ENCODE results near the gene UBASH3A. TPM values are rescaled to one million over a fixed set of nuclear protein-coding genes. Genes with fewer than 3 reads are reported as not detected.

Gene UBASH3A
- total and polyA plus RNA-seq, 4 donors, result 0.10 to 1.4 (median 0.75) TPM; not detected in 1

GRCh38 chr21:42362198-42362597 lies 41.5 kb upstream of the UBASH3A start:
- DNase-seq, result no peak
- intact Hi-C loops (cut with DNase I), result no loop called here
- Histone ChIP-seq H3K4me3 (ENCODE audit: low read length in 2 of 2) (no peak overlapping the region), H3K27ac (ENCODE audit: low read depth in 1 of 2, low read length in 2 of 2) (no peak overlapping the region), H3K9me3 (ENCODE audit: control insufficient read depth, low read length) (peaks cover 6% of the 10 kb centered on the region), H3K36me3 (ENCODE audit: control insufficient read depth in 1 of 2, insufficient read depth in 2 of 2, low read length in 1 of 2) (no peaks in the 10 kb centered on the region), H3K4me1 (ENCODE audit: control insufficient read depth in 1 of 2, insufficient read depth in 2 of 2, low read length in 2 of 2) (no peaks in the 10 kb centered on the region), H3K27me3 (ENCODE audit: control insufficient read depth in 1 of 2, insufficient read depth in 2 of 2, low read length in 1 of 2) (no peaks in the 10 kb centered on the region)
- 61 to 70% methylated on average over 12 of the region's 12 CpGs for WGBS, 2 donors
- ATAC-seq (ENCODE audit: low FRiP score), result no peak

- Histone ChIP-seq H3K4me1 (ENCODE audit: control insufficient read depth in 1 of 2, insufficient read depth in 2 of 2, low read length in 2 of 2) (no peaks in the 10 kb centered on the region), H3K9me3 (ENCODE audit: control insufficient read depth, low read length) (peaks cover 5% of the 10 kb centered on the region), H3K36me3 (ENCODE audit: control insufficient read depth in 1 of 2, insufficient read depth in 2 of 2, low read length in 1 of 2) (no peaks in the 10 kb centered on the region), H3K27me3 (ENCODE audit: control insufficient read depth in 1 of 2, insufficient read depth in 2 of 2, low read length in 1 of 2) (no peaks in the 10 kb centered on the region), H3K4me3 (ENCODE audit: low read length in 2 of 2) (no peak overlapping the region), H3K27ac (ENCODE audit: low read depth in 1 of 2, low read length in 2 of 2) (no peak overlapping the region)
- DNase-seq (no peak), ATAC-seq (ENCODE audit: low FRiP score) (no peak)
- WGBS, 2 donors, result 67 to 73% methylated on average over 8 to 9 of the region's 9 CpGs
- intact Hi-C loops (cut with DNase I), result no loop called here
These were observed 41.0 kb upstream of the UBASH3A start for GRCh38 chr21:42362700-42363099.

DNA sequence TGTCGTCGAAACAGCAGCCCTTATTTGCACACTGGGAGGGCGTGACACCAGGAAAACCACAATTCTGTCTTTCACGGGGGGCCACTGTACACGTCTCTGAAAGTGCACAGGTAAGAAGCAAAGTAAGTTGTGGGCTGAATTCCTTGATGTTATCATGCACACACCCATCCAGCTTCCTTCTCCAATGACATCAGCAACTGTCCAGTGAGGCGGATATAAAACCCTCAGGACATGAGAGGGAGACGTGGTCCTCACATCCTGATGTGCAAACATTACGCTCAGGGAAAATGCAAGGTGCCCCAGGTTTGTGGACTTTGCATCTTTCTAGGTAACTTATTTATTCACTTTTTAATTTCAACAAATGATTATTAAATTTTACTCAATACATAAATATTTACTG lies 40.4 kb upstream of the UBASH3A start:
- intact Hi-C loops (cut with DNase I), result no loop called here
- DNase-seq (no peak), ATAC-seq (ENCODE audit: low FRiP score) (no peak)
- H3K36me3 ChIP-seq (ENCODE audit: control insufficient read depth in 1 of 2, insufficient read depth in 2 of 2, low read length in 1 of 2), result no peaks in the 10 kb centered on the region
- WGBS, 2 donors, result 79% methylated on average over 8 of the region's 8 CpGs
- H3K4me3 ChIP-seq (ENCODE audit: low read length in 2 of 2), result no peak overlapping the region
- peaks cover 5% of the 10 kb centered on the region for H3K9me3 ChIP-seq (ENCODE audit: control insufficient read depth, low read length)
- no peak overlapping the region for H3K27ac ChIP-seq (ENCODE audit: low read depth in 1 of 2, low read length in 2 of 2)
- H3K4me1 ChIP-seq (ENCODE audit: control insufficient read depth in 1 of 2, insufficient read depth in 2 of 2, low read length in 2 of 2), result no peaks in the 10 kb centered on the region
- H3K27me3 ChIP-seq (ENCODE audit: control insufficient read depth in 1 of 2, insufficient read depth in 2 of 2, low read length in 1 of 2), result no peaks in the 10 kb centered on the region

GRCh38 chr21:42364304-42364865 lies 39.3 kb upstream of the UBASH3A start:
- no peak for DNase-seq
- ATAC-seq (ENCODE audit: low FRiP score), result no peak
- intact Hi-C loops (cut with DNase I), result no loop called here
- WGBS, 2 donors, result 75 to 78% methylated on average over 13 of the region's 13 CpGs
- no peaks in the 10 kb centered on the region for H3K36me3 ChIP-seq (ENCODE audit: control insufficient read depth in 1 of 2, insufficient read depth in 2 of 2, low read length in 1 of 2)
- no peak overlapping the region for H3K4me3 ChIP-seq (ENCODE audit: low read length in 2 of 2)
- H3K9me3 ChIP-seq (ENCODE audit: control insufficient read depth, low read length), result peaks cover 3% of the 10 kb centered on the region
- H3K4me1 ChIP-seq (ENCODE audit: control insufficient read depth in 1 of 2, insufficient read depth in 2 of 2, low read length in 2 of 2), result no peaks in the 10 kb centered on the region
- H3K27me3 ChIP-seq (ENCODE audit: control insufficient read depth in 1 of 2, insufficient read depth in 2 of 2, low read length in 1 of 2), result no peaks in the 10 kb centered on the region
- no peak overlapping the region for H3K27ac ChIP-seq (ENCODE audit: low read depth in 1 of 2, low read length in 2 of 2)

DNA sequence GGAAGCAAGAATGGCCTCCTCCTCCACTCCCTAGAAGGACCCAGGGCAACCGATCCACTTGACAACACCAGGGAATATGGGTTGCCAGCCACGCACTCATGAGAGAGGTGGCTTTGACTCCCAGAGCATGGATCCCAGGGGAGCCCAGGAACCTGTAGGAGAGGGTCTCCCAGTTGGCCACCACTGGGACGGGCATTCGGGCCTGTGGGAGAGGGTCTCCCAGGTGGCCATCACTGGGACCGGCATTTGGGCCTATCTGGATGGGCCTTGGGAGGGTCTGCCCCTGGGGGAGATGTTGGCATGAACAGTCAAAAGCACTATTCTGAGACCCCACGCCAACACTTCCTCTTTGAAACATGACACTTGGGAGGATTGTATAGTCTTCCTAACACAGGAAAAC lies 37.9 kb upstream of the UBASH3A start:
- ATAC-seq (ENCODE audit: low FRiP score), result no peak
- intact Hi-C loops (cut with DNase I), result no loop called here

DNA sequence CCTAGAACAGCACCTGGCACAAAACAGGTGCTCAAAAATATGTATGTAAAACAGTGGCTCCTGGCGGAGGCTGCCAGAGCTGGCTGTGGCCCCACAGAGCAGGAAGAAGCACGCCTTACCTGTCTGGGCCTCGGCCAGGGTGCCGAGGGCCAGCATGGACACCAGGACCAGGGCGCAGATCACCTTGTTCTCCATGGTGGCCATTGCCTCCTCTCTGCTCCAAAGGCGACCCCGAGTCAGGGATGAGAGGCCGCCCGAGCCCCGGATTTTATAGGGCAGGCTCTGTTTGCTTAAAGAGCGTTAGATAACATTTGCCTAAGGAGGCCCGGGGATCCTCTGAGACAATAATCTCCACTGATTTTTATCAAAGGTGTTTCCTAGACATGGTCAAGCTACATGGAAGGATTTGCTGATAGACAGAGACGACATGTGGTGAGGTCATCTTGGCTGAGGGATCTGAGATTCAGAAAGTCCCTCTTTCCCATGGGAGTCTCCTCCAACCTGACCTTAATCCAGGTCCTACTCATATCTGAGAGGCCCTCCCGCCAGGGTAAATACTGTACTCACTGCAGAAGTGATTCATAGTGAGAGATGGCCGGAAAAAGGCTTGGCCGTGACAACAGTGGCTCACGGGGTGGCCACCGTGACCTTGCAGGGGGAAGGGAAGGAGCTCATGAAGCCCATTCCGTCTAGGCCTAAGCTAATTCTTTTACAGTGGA lies 37.3 kb upstream of the UBASH3A start, which contains the start of gene TFF1:
Gene TFF1, minus strand, starts transcription at position 244 of the 719 bp plus-strand sequence. Its CDS starts 40 bp downstream, at position 204.
- 71 to 79% methylated on average over 19 of the region's 19 CpGs for WGBS, 2 donors
- no peaks in the 10 kb centered on the region for H3K9me3 ChIP-seq (ENCODE audit: control insufficient read depth, low read length)
- no peak within 1 kb of the TSS for H3K4me3 ChIP-seq (ENCODE audit: low read length in 2 of 2)
- no peak within 1 kb of the TSS for H3K27ac ChIP-seq (ENCODE audit: low read depth in 1 of 2, low read length in 2 of 2)
- no peaks in the 10 kb centered on the region for H3K4me1 ChIP-seq (ENCODE audit: control insufficient read depth in 1 of 2, insufficient read depth in 2 of 2, low read length in 2 of 2)
- H3K36me3 ChIP-seq (ENCODE audit: control insufficient read depth in 1 of 2, insufficient read depth in 2 of 2, low read length in 1 of 2), result no peaks in the 10 kb centered on the region
- DNase-seq (no peak), ATAC-seq (ENCODE audit: low FRiP score) (no peak)
- intact Hi-C loops (cut with DNase I), result no loop called here
- H3K27me3 ChIP-seq (ENCODE audit: control insufficient read depth in 1 of 2, insufficient read depth in 2 of 2, low read length in 1 of 2), result no peaks in the 10 kb centered on the region

More for the DNA sequence above, 37.9 kb upstream of the UBASH3A start:
- H3K27me3 ChIP-seq (ENCODE audit: control insufficient read depth in 1 of 2, insufficient read depth in 2 of 2, low read length in 1 of 2), result no peaks in the 10 kb centered on the region
- H3K4me1 ChIP-seq (ENCODE audit: control insufficient read depth in 1 of 2, insufficient read depth in 2 of 2, low read length in 2 of 2), result no peaks in the 10 kb centered on the region
- WGBS, 2 donors, result 70 to 73% methylated on average over 6 of the region's 6 CpGs
- H3K36me3 ChIP-seq (ENCODE audit: control insufficient read depth in 1 of 2, insufficient read depth in 2 of 2, low read length in 1 of 2), result no peaks in the 10 kb centered on the region
- H3K4me3 ChIP-seq (ENCODE audit: low read length in 2 of 2), result no peak overlapping the region
- no peaks in the 10 kb centered on the region for H3K9me3 ChIP-seq (ENCODE audit: control insufficient read depth, low read length)
- no peak for DNase-seq
- H3K27ac ChIP-seq (ENCODE audit: low read depth in 1 of 2, low read length in 2 of 2), result no peak overlapping the region

DNA sequence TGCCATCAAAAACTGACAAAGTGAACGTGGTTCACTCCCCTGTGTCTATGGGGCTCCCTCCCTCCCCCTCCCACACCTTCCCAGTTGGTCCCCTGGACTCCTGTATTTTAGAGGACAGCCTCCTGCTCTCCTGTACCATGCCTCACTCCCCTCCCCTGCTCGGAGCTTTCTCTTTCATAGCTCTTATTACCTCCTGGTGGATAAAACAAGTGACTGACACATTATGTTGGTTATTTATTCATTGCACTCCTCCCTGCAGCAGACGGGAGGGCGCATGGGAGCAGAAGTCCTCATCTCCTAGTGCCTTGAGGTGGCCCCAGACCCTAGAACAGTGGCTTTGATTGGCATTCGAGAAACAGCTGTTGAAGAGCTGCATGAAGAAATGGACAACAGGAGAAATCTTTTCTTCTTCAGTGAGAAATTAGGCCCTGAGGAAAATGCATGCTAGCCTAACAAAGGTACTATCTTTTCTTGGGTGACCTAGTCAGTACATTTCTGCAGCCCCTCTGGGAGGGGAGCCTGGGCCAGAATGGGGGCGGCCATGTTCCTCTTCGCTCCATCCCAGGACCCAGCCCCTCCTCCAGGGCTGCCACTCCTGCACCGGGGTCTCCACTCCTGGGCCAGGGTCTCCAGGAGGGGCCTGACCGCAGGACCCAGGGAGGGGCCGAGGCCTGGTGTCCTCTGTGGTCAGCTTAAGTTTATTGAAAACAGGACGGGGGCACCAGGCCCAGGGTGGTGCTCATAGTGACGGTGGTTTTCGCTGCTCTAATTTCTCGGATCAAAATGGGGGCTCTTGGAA lies 36.1 kb upstream of the UBASH3A start:
- no peaks in the 10 kb centered on the region for H3K9me3 ChIP-seq (ENCODE audit: control insufficient read depth, low read length)
- no peak overlapping the region for H3K27ac ChIP-seq (ENCODE audit: low read depth in 1 of 2, low read length in 2 of 2)
- no peaks in the 10 kb centered on the region for H3K4me1 ChIP-seq (ENCODE audit: control insufficient read depth in 1 of 2, insufficient read depth in 2 of 2, low read length in 2 of 2)
- no peak for ATAC-seq (ENCODE audit: low FRiP score)
- intact Hi-C loops (cut with DNase I), result no loop called here
- no peaks in the 10 kb centered on the region for H3K36me3 ChIP-seq (ENCODE audit: control insufficient read depth in 1 of 2, insufficient read depth in 2 of 2, low read length in 1 of 2)
- no peak for DNase-seq
- WGBS, 2 donors, result 82 to 86% methylated on average over 14 of the region's 14 CpGs
- H3K4me3 ChIP-seq (ENCODE audit: low read length in 2 of 2), result no peak overlapping the region
- no peaks in the 10 kb centered on the region for H3K27me3 ChIP-seq (ENCODE audit: control insufficient read depth in 1 of 2, insufficient read depth in 2 of 2, low read length in 1 of 2)

DNA sequence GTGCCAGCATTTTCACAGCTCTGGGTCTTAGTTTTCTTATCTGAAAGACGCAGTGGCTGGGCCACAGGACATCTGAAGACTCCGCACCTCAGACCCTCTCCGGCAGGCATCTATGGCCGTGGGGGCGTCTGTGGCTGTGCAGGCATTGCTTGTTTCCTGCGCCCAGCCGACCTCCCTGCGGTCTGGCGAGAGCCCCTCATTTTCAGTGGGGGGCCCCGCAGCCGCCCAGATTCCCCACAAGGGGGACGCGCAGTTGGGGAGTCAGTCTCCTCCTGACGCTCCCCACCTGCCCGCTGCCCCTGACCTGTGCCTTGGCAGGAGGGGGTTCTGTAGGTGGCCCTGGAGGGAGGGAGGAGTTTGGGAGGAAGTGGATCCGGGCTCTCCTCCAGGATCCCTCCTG lies 33.9 kb upstream of the UBASH3A start:
- Histone ChIP-seq H3K4me3 (ENCODE audit: low read length in 2 of 2) (no peak overlapping the region), H3K27me3 (ENCODE audit: control insufficient read depth in 1 of 2, insufficient read depth in 2 of 2, low read length in 1 of 2) (no peaks in the 10 kb centered on the region), H3K27ac (ENCODE audit: low read depth in 1 of 2, low read length in 2 of 2) (no peak overlapping the region), H3K4me1 (ENCODE audit: control insufficient read depth in 1 of 2, insufficient read depth in 2 of 2, low read length in 2 of 2) (no peaks in the 10 kb centered on the region), H3K9me3 (ENCODE audit: control insufficient read depth, low read length) (no peaks in the 10 kb centered on the region), H3K36me3 (ENCODE audit: control insufficient read depth in 1 of 2, insufficient read depth in 2 of 2, low read length in 1 of 2) (no peaks in the 10 kb centered on the region)
- WGBS, 2 donors, result 70 to 74% methylated on average over 16 of the region's 16 CpGs
- intact Hi-C loops (cut with DNase I), result no loop called here
- ATAC-seq (ENCODE audit: low FRiP score) (no peak), DNase-seq (no peak)
